Neural cell (in vitro differentiated cells): ENCODE results near the gene FAM186B. TPM values are rescaled to one million over a fixed set of nuclear protein-coding genes. Genes with fewer than 3 reads are reported as not detected.
A peak's percentile ranks its signal among the peaks of the same experiment; 100 is the strongest.

Experiments
- H2AFZ ChIP-seq: fragments of 200-600, 300-800 bp; sonication (generic), shearing (Covaris generic); 2 replicates; pipeline ENCODE4 v1.6.0; 2014; ENCODE audit warnings: low read depth, mild to moderate bottlenecking, antibody characterized with exemption, low read length, moderate library complexity
- H3F3A ChIP-seq: fragments of 200-600 bp; shearing (Covaris generic); 2 replicates; pipeline ENCODE4 v1.6.1; 2016; ENCODE audit warnings: mild to moderate bottlenecking, moderate library complexity, mixed read lengths, antibody characterized with exemption, low read length; ENCODE audit not compliant: insufficient read depth, poor library complexity, severe bottlenecking
- H3K27ac ChIP-seq: fragments of 200-600, 300-800 bp; sonication (generic), shearing (Covaris generic); 2 replicates; pipeline ENCODE4 v1.5.1; 2014; ENCODE audit warnings: mild to moderate bottlenecking, low read length, moderate library complexity
- H3K27me3 ChIP-seq: fragments of 300-800, 200-600 bp; sonication (generic), shearing (Covaris generic); 2 replicates; pipeline ENCODE4 v1.6.0; 2014; ENCODE audit warnings: mild to moderate bottlenecking, low read depth, low read length, moderate library complexity; ENCODE audit not compliant: insufficient read depth
- H3K36me3 ChIP-seq: fragments of 300-800, 200-600 bp; sonication (generic), shearing (Covaris generic); 2 replicates; pipeline ENCODE4 v1.5.1; 2014; ENCODE audit warnings: mild to moderate bottlenecking, antibody characterized with exemption, low read length, moderate library complexity; ENCODE audit not compliant: insufficient read depth
- H3K4me2 ChIP-seq: fragments of 300-800, 200-600 bp; sonication (generic), shearing (Covaris generic); 2 replicates; pipeline ENCODE4 v1.6.0; 2014; ENCODE audit warnings: mild to moderate bottlenecking, low read length
- H3K4me3 ChIP-seq: fragments of 300-800, 200-600 bp; sonication (generic), shearing (Covaris generic); 2 replicates; pipeline ENCODE4 v1.5.1; 2014; ENCODE audit warnings: mild to moderate bottlenecking, low read length, moderate library complexity
- H3K79me2 ChIP-seq: fragments of 200-600 bp; shearing (Covaris generic); replicated peaks from 2 replicates; pipeline ENCODE4 v1.6.0; 2014; ENCODE audit warnings: mild to moderate bottlenecking, low read length, moderate library complexity; ENCODE audit not compliant: insufficient read depth
- H3K9ac ChIP-seq: fragments of 300-800, 200-600 bp; sonication (generic), shearing (Covaris generic); 2 replicates; pipeline ENCODE4 v1.6.1; 2016; ENCODE audit warnings: mild to moderate bottlenecking, low read length, mixed read lengths
- H3K9me2 ChIP-seq: fragments of 200-600 bp; shearing (Covaris generic); 2 replicates; pipeline ENCODE4 v1.6.1; 2016; ENCODE audit warnings: mild to moderate bottlenecking, low read length, mixed read lengths; ENCODE audit not compliant: insufficient read depth
- H3K9me3 ChIP-seq: fragments of 200-600, 300-800 bp; sonication (generic), shearing (Covaris generic); 2 replicates; pipeline ENCODE4 v1.6.1; 2016; ENCODE audit warnings: mild to moderate bottlenecking, mixed run types, low read length, moderate library complexity, mixed read lengths
- H4K20me1 ChIP-seq: fragments of 200-600 bp; shearing (Covaris generic); 2 replicates; pipeline ENCODE4 v1.6.1; 2016; ENCODE audit warnings: mild to moderate bottlenecking, mixed run types; ENCODE audit not compliant: insufficient read depth
- EP300 ChIP-seq: fragments of 450-650 bp; conservative IDR thresholded peaks from 2 replicates; pipeline ENCODE4 v1.6.1; 2014; ENCODE audit warnings: antibody characterized with exemption, mild to moderate bottlenecking, moderate library complexity; ENCODE audit not compliant: poor library complexity, severe bottlenecking
- EZH2 ChIP-seq: fragments of 200-600, 300-800 bp; shearing (Covaris generic), sonication (generic); IDR thresholded peaks from 2 replicates; pipeline ENCODE4 v1.6.1; 2014; ENCODE audit warnings: antibody characterized with exemption, low read length, borderline replicate concordance, mild to moderate bottlenecking; ENCODE audit not compliant: insufficient read depth, poor library complexity, severe bottlenecking
- MXI1 ChIP-seq: fragments of 450-650 bp; conservative IDR thresholded peaks from 2 replicates; pipeline ENCODE4 v1.6.1; 2014; ENCODE audit warnings: antibody characterized with exemption, mild to moderate bottlenecking; ENCODE audit not compliant: poor library complexity, severe bottlenecking
- POLR2AphosphoS5 ChIP-seq: IDR thresholded peaks from 2 replicates; pipeline ENCODE4 v1.6.1; 2012
- RAD21 ChIP-seq: fragments of 450-650 bp; conservative IDR thresholded peaks from 2 replicates; pipeline ENCODE4 v1.6.1; 2014; ENCODE audit warnings: antibody characterized with exemption, mild to moderate bottlenecking, moderate library complexity
- SMC3 ChIP-seq: fragments of 450-650 bp; conservative IDR thresholded peaks from 2 replicates; pipeline ENCODE4 v1.6.1; 2014; ENCODE audit warnings: antibody characterized with exemption, mild to moderate bottlenecking, moderate library complexity; ENCODE audit not compliant: poor library complexity
- TAF1 ChIP-seq: IDR thresholded peaks from 2 replicates; pipeline ENCODE4 v1.6.1; 2012; ENCODE audit warnings: low read depth
- polyA plus RNA-seq: library from polyadenylated mRNA; depleted of rRNA; stranded (reverse); fragments of >200 nt; gene quantifications from 2 replicates; pipeline ENCODE4 v1.2.3, GENCODE V29; 2014
- TF ChIP-seq, protein P1 (sequence below): fragments of 450-650 bp; IDR thresholded peaks from 2 replicates; pipeline ENCODE4 v1.5.1; 2014; ENCODE audit warnings: antibody characterized with exemption, mild to moderate bottlenecking, moderate library complexity; ENCODE audit not compliant: poor library complexity, severe bottlenecking
- TF ChIP-seq, protein P2 (sequence below): IDR thresholded peaks from 2 replicates; pipeline ENCODE4 v1.6.1; 2012; ENCODE audit warnings: borderline replicate concordance

The FAM186B gene
- polyA plus RNA-seq, 1 donor from 2014 or later: not detected

- no peaks in the 10 kb centered on the region for H4K20me1 ChIP-seq
- peak overlapping the region; percentile 34 for H3K9ac ChIP-seq
- no peak overlapping the region for H3K4me2 ChIP-seq
- TF ChIP-seq, protein P1, sequence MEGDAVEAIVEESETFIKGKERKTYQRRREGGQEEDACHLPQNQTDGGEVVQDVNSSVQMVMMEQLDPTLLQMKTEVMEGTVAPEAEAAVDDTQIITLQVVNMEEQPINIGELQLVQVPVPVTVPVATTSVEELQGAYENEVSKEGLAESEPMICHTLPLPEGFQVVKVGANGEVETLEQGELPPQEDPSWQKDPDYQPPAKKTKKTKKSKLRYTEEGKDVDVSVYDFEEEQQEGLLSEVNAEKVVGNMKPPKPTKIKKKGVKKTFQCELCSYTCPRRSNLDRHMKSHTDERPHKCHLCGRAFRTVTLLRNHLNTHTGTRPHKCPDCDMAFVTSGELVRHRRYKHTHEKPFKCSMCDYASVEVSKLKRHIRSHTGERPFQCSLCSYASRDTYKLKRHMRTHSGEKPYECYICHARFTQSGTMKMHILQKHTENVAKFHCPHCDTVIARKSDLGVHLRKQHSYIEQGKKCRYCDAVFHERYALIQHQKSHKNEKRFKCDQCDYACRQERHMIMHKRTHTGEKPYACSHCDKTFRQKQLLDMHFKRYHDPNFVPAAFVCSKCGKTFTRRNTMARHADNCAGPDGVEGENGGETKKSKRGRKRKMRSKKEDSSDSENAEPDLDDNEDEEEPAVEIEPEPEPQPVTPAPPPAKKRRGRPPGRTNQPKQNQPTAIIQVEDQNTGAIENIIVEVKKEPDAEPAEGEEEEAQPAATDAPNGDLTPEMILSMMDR: peak; percentile 78
- TF ChIP-seq RAD21 (peak; percentile 72), MXI1 (peak; percentile 25), EP300 (no peak), SMC3 (peak; percentile 76)
- TF ChIP-seq, protein P2, sequence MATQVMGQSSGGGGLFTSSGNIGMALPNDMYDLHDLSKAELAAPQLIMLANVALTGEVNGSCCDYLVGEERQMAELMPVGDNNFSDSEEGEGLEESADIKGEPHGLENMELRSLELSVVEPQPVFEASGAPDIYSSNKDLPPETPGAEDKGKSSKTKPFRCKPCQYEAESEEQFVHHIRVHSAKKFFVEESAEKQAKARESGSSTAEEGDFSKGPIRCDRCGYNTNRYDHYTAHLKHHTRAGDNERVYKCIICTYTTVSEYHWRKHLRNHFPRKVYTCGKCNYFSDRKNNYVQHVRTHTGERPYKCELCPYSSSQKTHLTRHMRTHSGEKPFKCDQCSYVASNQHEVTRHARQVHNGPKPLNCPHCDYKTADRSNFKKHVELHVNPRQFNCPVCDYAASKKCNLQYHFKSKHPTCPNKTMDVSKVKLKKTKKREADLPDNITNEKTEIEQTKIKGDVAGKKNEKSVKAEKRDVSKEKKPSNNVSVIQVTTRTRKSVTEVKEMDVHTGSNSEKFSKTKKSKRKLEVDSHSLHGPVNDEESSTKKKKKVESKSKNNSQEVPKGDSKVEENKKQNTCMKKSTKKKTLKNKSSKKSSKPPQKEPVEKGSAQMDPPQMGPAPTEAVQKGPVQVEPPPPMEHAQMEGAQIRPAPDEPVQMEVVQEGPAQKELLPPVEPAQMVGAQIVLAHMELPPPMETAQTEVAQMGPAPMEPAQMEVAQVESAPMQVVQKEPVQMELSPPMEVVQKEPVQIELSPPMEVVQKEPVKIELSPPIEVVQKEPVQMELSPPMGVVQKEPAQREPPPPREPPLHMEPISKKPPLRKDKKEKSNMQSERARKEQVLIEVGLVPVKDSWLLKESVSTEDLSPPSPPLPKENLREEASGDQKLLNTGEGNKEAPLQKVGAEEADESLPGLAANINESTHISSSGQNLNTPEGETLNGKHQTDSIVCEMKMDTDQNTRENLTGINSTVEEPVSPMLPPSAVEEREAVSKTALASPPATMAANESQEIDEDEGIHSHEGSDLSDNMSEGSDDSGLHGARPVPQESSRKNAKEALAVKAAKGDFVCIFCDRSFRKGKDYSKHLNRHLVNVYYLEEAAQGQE: no peak
- no peaks in the 10 kb centered on the region for H3K9me3 ChIP-seq
- H3K36me3 ChIP-seq: peaks cover 10% of the 10 kb centered on the region
- H3F3A ChIP-seq: no peaks in the 10 kb centered on the region
- H3K9me2 ChIP-seq: no peaks in the 10 kb centered on the region
- H3K4me3 ChIP-seq: no peak overlapping the region
- no peaks in the 10 kb centered on the region for H3K27me3 ChIP-seq
- no peaks in the 10 kb centered on the region for H3K79me2 ChIP-seq
- no peak overlapping the region for H2AFZ ChIP-seq
- H3K27ac ChIP-seq: no peak overlapping the region
Measured at GRCh38 chr12:49636979-49637755, 31.7 kb upstream of the FAM186B start.

GRCh38 chr12:49636574-49636973 lies 31.1 kb upstream of the FAM186B start:
- Histone ChIP-seq H4K20me1 (no peaks in the 10 kb centered on the region), H2AFZ (no peak overlapping the region), H3K9ac (no peak overlapping the region), H3K27me3 (no peaks in the 10 kb centered on the region), H3K79me2 (no peaks in the 10 kb centered on the region), H3K36me3 (peaks cover 6% of the 10 kb centered on the region), H3K4me2 (no peak overlapping the region), H3K4me3 (no peak overlapping the region), H3K27ac (no peak overlapping the region), H3K9me3 (no peaks in the 10 kb centered on the region), H3F3A (no peaks in the 10 kb centered on the region), H3K9me2 (no peaks in the 10 kb centered on the region)
- TF ChIP-seq SMC3 (no peak), TAF1 (no peak), POLR2AphosphoS5 (no peak), EZH2 (no peak)
- TF ChIP-seq, protein P2: no peak
